Chondrocyte (in vitro differentiated cells): ENCODE results near the gene SLC38A9. TPM values are rescaled to one million over a fixed set of nuclear protein-coding genes. Genes with fewer than 3 reads are reported as not detected.

Experiments
- DNase-seq: peaks from one replicate; pipeline ENCODE4 v3.0.0; 2021; ENCODE audit warnings: mixed read lengths, low spot score
- H3K27ac Mint-ChIP-seq: one replicate; pipeline ENCODE4 v1.8.0; 2021; ENCODE audit warnings: mild to moderate bottlenecking, moderate library complexity, mixed read lengths; ENCODE audit not compliant: unreplicated experiment
- H3K27me3 Mint-ChIP-seq: 2 replicates; pipeline ENCODE4 v1.8.0; 2021; ENCODE audit warnings: low read depth, mixed read lengths
- H3K36me3 Mint-ChIP-seq: 2 replicates; pipeline ENCODE4 v1.8.0; 2021; ENCODE audit warnings: low read depth, mixed read lengths
- H3K4me1 Mint-ChIP-seq: 2 replicates; pipeline ENCODE4 v1.8.0; 2021; ENCODE audit warnings: low read depth, mild to moderate bottlenecking, mixed read lengths
- H3K4me3 Mint-ChIP-seq: one replicate; pipeline ENCODE4 v1.8.0; 2021; ENCODE audit warnings: mild to moderate bottlenecking, moderate library complexity, mixed read lengths; ENCODE audit not compliant: unreplicated experiment
- H3K9me3 Mint-ChIP-seq: 2 replicates; pipeline ENCODE4 v1.8.0; 2021; ENCODE audit warnings: low read depth, mixed read lengths
- total RNA-seq: library from RNA; stranded (reverse); gene quantifications from 3 replicates; pipeline ENCODE4 v1.2.1, GENCODE V29; 2021
- TF ChIP-seq, protein P1 (sequence below): fragments of 200-600 bp; sonication (generic); IDR thresholded peaks from 2 replicates; pipeline ENCODE4 v1.5.0; 2021; ENCODE audit warnings: antibody characterized with exemption, mild to moderate bottlenecking, moderate library complexity

The SLC38A9 gene
- total RNA-seq, 1 donor from 2014 or later: 20.7 TPM

- no peak overlapping the region for H3K27ac Mint-ChIP-seq
- H3K27me3 Mint-ChIP-seq: no peaks in the 10 kb centered on the region
- H3K4me3 Mint-ChIP-seq: no peak overlapping the region
- peaks cover 5% of the 10 kb centered on the region for H3K36me3 Mint-ChIP-seq
- no peak for DNase-seq
- TF ChIP-seq, protein P1, sequence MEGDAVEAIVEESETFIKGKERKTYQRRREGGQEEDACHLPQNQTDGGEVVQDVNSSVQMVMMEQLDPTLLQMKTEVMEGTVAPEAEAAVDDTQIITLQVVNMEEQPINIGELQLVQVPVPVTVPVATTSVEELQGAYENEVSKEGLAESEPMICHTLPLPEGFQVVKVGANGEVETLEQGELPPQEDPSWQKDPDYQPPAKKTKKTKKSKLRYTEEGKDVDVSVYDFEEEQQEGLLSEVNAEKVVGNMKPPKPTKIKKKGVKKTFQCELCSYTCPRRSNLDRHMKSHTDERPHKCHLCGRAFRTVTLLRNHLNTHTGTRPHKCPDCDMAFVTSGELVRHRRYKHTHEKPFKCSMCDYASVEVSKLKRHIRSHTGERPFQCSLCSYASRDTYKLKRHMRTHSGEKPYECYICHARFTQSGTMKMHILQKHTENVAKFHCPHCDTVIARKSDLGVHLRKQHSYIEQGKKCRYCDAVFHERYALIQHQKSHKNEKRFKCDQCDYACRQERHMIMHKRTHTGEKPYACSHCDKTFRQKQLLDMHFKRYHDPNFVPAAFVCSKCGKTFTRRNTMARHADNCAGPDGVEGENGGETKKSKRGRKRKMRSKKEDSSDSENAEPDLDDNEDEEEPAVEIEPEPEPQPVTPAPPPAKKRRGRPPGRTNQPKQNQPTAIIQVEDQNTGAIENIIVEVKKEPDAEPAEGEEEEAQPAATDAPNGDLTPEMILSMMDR: no peak
- peaks cover 25% of the 10 kb centered on the region for H3K4me1 Mint-ChIP-seq
- H3K9me3 Mint-ChIP-seq: no peaks in the 10 kb centered on the region
Observed at GRCh38 chr5:55708732-55709131, 3.4 kb downstream of the SLC38A9 start.

DNA sequence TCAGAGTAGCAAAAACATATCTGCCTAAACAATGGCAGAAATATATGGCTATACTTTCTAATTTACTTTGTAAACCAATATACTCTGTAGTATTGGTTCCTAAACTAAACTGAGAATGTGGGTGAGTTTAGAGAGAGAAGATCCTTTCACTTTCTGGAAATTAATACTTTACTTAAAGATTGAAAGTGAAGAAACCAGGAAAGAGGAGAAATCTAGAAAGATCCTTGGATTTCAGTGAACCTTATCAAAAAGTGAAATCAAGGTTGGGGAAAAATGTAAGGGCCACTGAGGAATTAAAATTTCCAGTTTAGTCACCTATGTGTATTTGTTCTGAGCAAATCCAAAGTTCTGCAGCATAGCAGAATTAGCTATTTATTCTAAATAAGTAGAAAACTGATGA lies 5.9 kb downstream of the SLC38A9 start:
- Mint-ChIP-seq H3K9me3 (no peaks in the 10 kb centered on the region), H3K36me3 (peaks cover 4% of the 10 kb centered on the region), H3K27ac (no peak overlapping the region), H3K27me3 (no peaks in the 10 kb centered on the region), H3K4me3 (no peak overlapping the region), H3K4me1 (peaks cover 7% of the 10 kb centered on the region)
- TF ChIP-seq, protein P1: no peak
- no peak for DNase-seq

GRCh38 chr5:55702598-55703345 lies 9.4 kb downstream of the SLC38A9 start:
- Mint-ChIP-seq H3K4me3 (no peak overlapping the region), H3K27ac (no peak overlapping the region), H3K4me1 (peaks cover 19% of the 10 kb centered on the region)

DNA sequence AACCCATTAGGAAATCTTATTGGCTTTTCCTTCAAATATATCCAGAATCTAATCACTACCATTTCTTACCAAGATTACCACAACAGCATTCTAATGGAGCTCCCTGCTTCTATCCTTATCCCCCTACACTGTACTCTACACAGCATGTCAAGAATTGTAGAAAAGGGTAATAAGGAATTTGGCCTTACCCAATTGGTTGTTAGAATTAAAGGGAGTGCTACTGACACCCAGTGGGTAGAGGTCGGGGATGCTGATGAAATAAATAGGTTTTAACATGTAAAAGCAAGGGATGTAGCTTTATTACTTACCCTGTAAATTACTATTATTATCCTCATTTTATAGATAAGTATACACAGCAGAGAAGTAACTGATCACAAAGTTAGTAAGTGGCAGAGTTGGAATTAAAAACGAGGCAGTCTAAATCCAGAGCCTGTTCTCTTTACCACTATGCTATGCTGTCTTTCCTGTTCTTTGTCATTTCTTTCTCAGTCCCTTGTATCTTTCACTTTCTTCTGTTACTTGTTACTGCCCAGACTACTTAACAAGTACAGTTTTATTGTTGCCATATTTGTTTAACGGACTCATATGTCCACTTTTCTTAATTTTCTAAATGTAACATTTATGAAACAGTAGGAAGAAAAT lies 10.5 kb downstream of the SLC38A9 start:
- no peaks in the 10 kb centered on the region for H3K9me3 Mint-ChIP-seq
- peaks cover 19% of the 10 kb centered on the region for H3K4me1 Mint-ChIP-seq
- H3K27me3 Mint-ChIP-seq: no peaks in the 10 kb centered on the region
- TF ChIP-seq, protein P1: no peak
- no peak for DNase-seq
- H3K36me3 Mint-ChIP-seq: peaks cover 3% of the 10 kb centered on the region
- H3K4me3 Mint-ChIP-seq: no peak overlapping the region
- no peak overlapping the region for H3K27ac Mint-ChIP-seq

More at GRCh38 chr5:55702598-55703345, 9.4 kb downstream of the SLC38A9 start:
- Mint-ChIP-seq H3K9me3 (no peaks in the 10 kb centered on the region), H3K36me3 (peaks cover 3% of the 10 kb centered on the region), H3K27me3 (no peaks in the 10 kb centered on the region)
- DNase-seq: no peak
- TF ChIP-seq, protein P1: no peak

GRCh38 chr5:55700745-55701144 lies 11.4 kb downstream of the SLC38A9 start:
- no peak overlapping the region for H3K4me3 Mint-ChIP-seq
- TF ChIP-seq, protein P1: no peak

More at GRCh38 chr5:55700745-55701144, 11.4 kb downstream of the SLC38A9 start:
- H3K4me1 Mint-ChIP-seq: peaks cover 19% of the 10 kb centered on the region
- H3K27ac Mint-ChIP-seq: no peak overlapping the region
- no peaks in the 10 kb centered on the region for H3K9me3 Mint-ChIP-seq
- H3K36me3 Mint-ChIP-seq: peaks cover 3% of the 10 kb centered on the region
- H3K27me3 Mint-ChIP-seq: no peaks in the 10 kb centered on the region
- no peak for DNase-seq
